Skeletal muscle tissue (tissue), 4 donors: ENCODE data around the gene SRF. TPM values are rescaled to one million over a fixed set of nuclear protein-coding genes. Genes with fewer than 3 reads are reported as not detected.

Experiments
- H3K27ac ChIP-seq: one replicate; pipeline ENCODE4 v1.7.0; 2013; ENCODE audit warnings: mild to moderate bottlenecking, low read depth, low read length, inconsistent platforms
- H3K27me3 ChIP-seq, 3 donors: one replicate each; pipeline ENCODE4 v1.7.0; 2013; ENCODE audit warnings: low read length in 3 of 3; ENCODE audit not compliant: control insufficient read depth in 3 of 3, insufficient read depth in 3 of 3
- H3K36me3 ChIP-seq, 3 donors: one replicate each; pipeline ENCODE4 v1.7.0; 2013; ENCODE audit warnings: low read length in 3 of 3; ENCODE audit not compliant: control insufficient read depth in 3 of 3, insufficient read depth in 3 of 3
- H3K4me1 ChIP-seq, 3 donors: one replicate each; pipeline ENCODE4 v1.7.0; 2013; ENCODE audit warnings: low read length in 3 of 3, mild to moderate bottlenecking in 3 of 3; ENCODE audit not compliant: control insufficient read depth in 3 of 3, insufficient read depth in 3 of 3
- H3K4me3 ChIP-seq, 3 donors: one replicate each; pipeline ENCODE4 v1.7.0; 2013; ENCODE audit warnings: low read length in 3 of 3
- H3K9ac ChIP-seq, 3 donors: one replicate each; pipeline ENCODE4 v1.7.0; 2013; ENCODE audit warnings: low read length in 3 of 3, mild to moderate bottlenecking in 3 of 3, moderate library complexity in 2 of 3, low read depth in 1 of 3
- H3K9me3 ChIP-seq, 3 donors: one replicate each; pipeline ENCODE4 v1.7.0; 2013; ENCODE audit warnings: low read length in 3 of 3; ENCODE audit not compliant: control insufficient read depth in 3 of 3
- total RNA-seq: library from RNA; depleted of rRNA; stranded (reverse); fragments of >200 nt; gene quantifications from one replicate; pipeline ENCODE4 v1.2.3, GENCODE V29; 2014
- donor health status: Osteomylitis.

The SRF gene
- total RNA-seq, 1 donor from 2014 or later, result 21.4 TPM

DNA sequence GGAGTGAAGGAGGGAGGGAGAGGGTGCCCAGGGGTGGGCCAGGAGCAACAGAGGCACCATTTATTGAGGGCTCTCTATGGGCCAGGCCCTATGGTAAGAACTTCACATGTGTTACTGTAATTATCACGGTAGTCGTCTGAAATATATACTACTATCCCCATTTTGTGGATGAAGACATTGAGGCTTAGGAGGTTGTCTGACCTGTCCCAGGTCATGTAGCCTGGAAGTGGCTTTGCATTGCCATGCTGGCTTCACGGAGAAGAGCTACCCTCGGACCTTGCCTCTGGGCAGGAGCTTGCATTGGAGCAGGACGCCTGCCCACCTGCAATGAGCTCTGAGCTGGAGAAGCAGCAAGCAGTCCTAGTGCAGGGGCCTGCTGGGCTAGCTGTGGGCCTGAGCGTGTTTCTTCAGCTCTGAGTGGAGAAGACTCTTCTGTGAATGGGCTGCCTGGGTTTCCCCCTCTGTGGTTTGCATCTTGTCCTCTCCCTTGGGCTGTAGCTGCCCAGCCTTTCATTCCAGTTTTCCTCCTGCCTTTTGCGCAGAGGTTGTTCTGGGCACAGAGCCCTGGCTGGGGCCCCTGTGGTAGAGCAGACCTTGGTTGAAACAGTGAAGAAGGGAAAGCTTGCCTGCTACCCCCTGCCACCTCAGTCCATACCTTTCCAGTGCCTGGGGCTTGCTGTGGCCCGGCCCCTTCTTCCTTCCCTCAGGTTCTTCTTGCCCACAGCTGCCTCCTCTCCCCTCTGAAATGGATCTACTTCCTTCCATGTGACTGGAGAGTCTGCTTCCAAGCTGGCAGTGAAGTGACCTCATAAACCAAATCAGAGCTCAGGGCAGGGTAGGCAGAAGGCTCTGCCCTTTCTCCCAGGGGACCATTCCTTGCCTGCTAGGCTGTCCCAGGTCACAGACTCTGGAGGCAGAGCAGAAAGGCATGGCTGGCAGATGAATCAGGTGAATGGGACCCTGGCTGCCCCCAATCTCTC is 24.1 kb upstream of the SRF start:
- H3K27me3 ChIP-seq, result no peaks in the 10 kb centered on the region
- H3K4me3 ChIP-seq, result peak overlapping the region in 1 of 3 donors; percentile 65
- peaks cover 24 to 28% (median 28%) of the 10 kb centered on the region in 3 donors for H3K4me1 ChIP-seq
- H3K9ac ChIP-seq, result peak overlapping the region; percentile 47 to 86 (median 83)
- H3K9me3 ChIP-seq, result no peaks in the 10 kb centered on the region
- no peaks in the 10 kb centered on the region for H3K36me3 ChIP-seq
- peak overlapping the region; percentile 69 for H3K27ac ChIP-seq

- H3K36me3 ChIP-seq, result no peaks in the 10 kb centered on the region
- H3K27me3 ChIP-seq, result no peaks in the 10 kb centered on the region
- peak overlapping the region in 1 of 3 donors; percentile 35 for H3K4me3 ChIP-seq
- H3K9me3 ChIP-seq, result no peaks in the 10 kb centered on the region
- H3K9ac ChIP-seq, result peak overlapping the region; percentile 47 to 86 (median 83)
- H3K4me1 ChIP-seq, result peaks cover 24 to 28% (median 28%) of the 10 kb centered on the region in 3 donors
- peak overlapping the region; percentile 69 for H3K27ac ChIP-seq
Observed at GRCh38 chr6:43147691-43148477, 23.2 kb upstream of the SRF start.

GRCh38 chr6:43149265-43149664 is 21.8 kb upstream of the SRF start:
- no peak overlapping the region for H3K27ac ChIP-seq
- no peaks in the 10 kb centered on the region for H3K9me3 ChIP-seq
- no peaks in the 10 kb centered on the region for H3K36me3 ChIP-seq
- peaks cover 12 to 18% (median 15%) of the 10 kb centered on the region in 3 donors for H3K4me1 ChIP-seq
- H3K4me3 ChIP-seq, result no peak overlapping the region
- H3K27me3 ChIP-seq, result no peaks in the 10 kb centered on the region
- no peak overlapping the region for H3K9ac ChIP-seq

DNA sequence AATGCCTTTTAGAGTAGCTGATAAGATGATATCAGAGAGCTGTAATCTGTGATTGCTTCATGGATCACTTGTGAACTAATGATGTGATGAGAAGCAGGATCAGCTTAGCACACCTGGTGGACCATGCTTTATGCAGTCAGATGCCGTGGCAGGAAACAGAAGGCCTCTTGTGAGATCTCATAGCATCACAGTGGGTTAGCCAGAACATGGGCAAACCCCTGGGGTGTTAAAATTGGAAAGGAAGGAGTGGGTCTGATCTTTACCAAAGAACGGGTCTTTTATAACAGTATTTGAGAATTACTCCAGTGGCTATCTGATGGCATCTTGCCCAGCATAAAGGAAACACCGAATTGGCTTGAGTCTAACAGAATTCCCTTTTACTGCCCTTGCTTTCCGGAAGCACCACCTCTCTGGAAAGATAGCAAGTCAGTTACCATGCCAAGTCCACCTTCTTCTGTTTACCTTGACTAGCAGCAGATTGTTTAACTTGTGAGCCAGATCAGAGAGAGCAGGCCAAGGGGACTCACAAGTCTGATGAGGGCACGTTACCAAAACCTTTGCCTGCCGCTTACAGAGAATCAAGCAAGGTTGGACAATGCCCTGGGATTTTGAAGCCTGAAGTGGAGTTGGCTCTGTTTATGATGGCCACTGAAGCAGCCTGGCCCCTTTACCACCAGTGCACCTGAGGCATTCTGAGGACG is 20.9 kb upstream of the SRF start:
- no peak overlapping the region for H3K4me3 ChIP-seq
- H3K4me1 ChIP-seq, result peaks cover 12 to 18% (median 15%) of the 10 kb centered on the region in 3 donors
- no peaks in the 10 kb centered on the region for H3K9me3 ChIP-seq

DNA sequence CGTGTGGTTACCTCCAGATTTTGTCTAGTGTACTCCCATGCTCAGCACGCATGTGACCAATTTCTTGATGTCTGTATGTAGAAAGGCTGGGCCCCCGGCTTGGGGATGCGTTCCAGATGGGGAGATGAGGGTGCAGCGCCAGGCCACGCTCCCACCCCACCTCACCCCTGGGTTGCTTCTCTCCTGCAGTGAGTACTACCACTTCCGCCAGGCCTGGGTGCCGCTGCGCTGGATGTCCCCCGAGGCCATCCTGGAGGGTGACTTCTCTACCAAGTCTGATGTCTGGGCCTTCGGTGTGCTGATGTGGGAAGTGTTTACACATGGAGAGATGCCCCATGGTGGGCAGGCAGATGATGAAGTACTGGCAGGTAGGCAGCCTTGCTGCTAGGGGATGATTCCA is 11.5 kb upstream of the SRF start:
- Histone ChIP-seq H3K27me3 (no peaks in the 10 kb centered on the region), H3K9me3 (no peaks in the 10 kb centered on the region), H3K4me1 (no peaks in the 10 kb centered on the region), H3K36me3 (no peaks in the 10 kb centered on the region), H3K4me3 (no peak overlapping the region), H3K27ac (no peak overlapping the region), H3K9ac (no peak overlapping the region)

More for the DNA sequence above, 20.9 kb upstream of the SRF start:
- H3K27ac ChIP-seq, result no peak overlapping the region
- no peaks in the 10 kb centered on the region for H3K36me3 ChIP-seq
- H3K9ac ChIP-seq, result no peak overlapping the region
- H3K27me3 ChIP-seq, result no peaks in the 10 kb centered on the region

DNA sequence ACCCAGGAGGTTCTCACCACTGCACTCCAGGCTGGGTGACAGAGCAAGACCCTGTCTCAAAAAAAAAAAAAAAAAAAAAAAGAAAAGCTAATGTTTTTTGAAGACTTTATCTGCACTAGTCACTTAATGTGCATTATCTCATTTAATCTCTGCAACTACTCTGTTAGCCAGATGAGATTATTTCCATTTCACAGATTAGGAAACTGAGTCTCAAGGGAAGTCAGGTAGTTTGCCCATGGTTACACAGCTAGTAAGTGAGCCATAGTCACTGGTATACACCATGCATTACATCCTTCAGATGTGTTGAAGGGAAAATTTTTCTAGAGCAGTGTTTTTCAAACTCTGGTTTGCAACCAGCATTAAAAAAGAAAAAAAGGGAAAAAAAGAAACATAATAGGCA is 7.2 kb upstream of the SRF start:
- Histone ChIP-seq H3K27ac (no peak overlapping the region), H3K27me3 (no peaks in the 10 kb centered on the region), H3K4me3 (no peak overlapping the region), H3K4me1 (no peaks in the 10 kb centered on the region), H3K36me3 (no peaks in the 10 kb centered on the region), H3K9me3 (no peaks in the 10 kb centered on the region), H3K9ac (no peak overlapping the region)

DNA sequence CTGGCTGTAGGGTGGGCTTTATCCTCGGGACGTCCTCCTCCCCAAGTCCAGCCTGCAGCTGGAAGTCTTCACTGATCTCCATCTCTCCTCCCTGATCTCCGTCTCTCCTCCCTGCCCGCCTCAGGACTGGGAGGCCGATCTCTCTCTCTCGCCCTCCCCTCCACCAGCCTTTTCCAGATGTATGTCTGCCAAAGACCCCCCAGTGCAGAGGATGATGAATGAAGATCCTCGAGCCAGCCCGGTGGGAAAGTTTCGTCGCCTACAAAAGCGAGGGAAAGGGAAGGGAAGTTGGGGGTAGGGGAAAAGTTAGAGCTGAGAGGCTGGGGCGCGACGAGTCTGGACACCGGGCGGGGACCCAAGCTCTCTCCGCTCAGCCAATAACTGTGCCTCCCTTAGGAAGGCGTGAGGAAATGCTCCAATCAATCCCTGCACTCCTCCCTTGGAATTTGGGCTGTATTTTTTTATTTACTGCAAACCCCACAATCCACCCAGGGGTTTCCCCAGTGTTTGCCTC is 595 bp upstream of the SRF start:
- H3K27me3 ChIP-seq, result no peaks in the 10 kb centered on the region
- peak overlapping the region; percentile 92 for H3K27ac ChIP-seq
- peaks cover 5 to 9% (median 5%) of the 10 kb centered on the region in 3 donors for H3K36me3 ChIP-seq
- H3K9me3 ChIP-seq, result no peaks in the 10 kb centered on the region
- H3K4me3 ChIP-seq, result peak overlapping the region; percentile 83 to 86 (median 84)
- peak overlapping the region; percentile 82 to 94 (median 86) for H3K9ac ChIP-seq
- H3K4me1 ChIP-seq, result peaks cover 32 to 41% (median 35%) of the 10 kb centered on the region in 3 donors

GRCh38 chr6:43171707-43172103 is 636 bp downstream of the SRF start:
- Histone ChIP-seq H3K9me3 (no peaks in the 10 kb centered on the region), H3K36me3 (peaks cover 17 to 21% (median 17%) of the 10 kb centered on the region in 3 donors), H3K4me3 (peak overlapping the region; percentile 83 to 96 (median 85)), H3K27ac (peak overlapping the region; percentile 92), H3K27me3 (no peaks in the 10 kb centered on the region), H3K9ac (peak overlapping the region; percentile 85 to 96 (median 91)), H3K4me1 (peaks cover 42 to 51% (median 45%) of the 10 kb centered on the region in 3 donors)
